Measurements from ENCODE around the gene NLRP13. TPM values are rescaled to one million over a fixed set of nuclear protein-coding genes. Genes with fewer than 3 reads are reported as not detected.
"Not testable (repeated sequence)": the region's sequence is repeated elsewhere in the genome, so short reads cannot be mapped to it uniquely, and the experiment has no call there.

Gene NLRP13
- total RNA-seq, 1 donor from 2014 or later = not detected

- peak; percentile 47 for DNase-seq (ENCODE audit: low read depth)
- no peak overlapping the region for H3K4me3 ChIP-seq (ENCODE audit: low read depth, low read length)
Observed at GRCh38 chr19:55958356-55958755, 26.2 kb upstream of the NLRP13 start.

GRCh38 chr19:55956431-55956830 is 24.3 kb upstream of the NLRP13 start:
- Histone ChIP-seq H3K27me3 (ENCODE audit: control insufficient read depth, insufficient read depth, low read length) (no peaks in the 10 kb centered on the region), H3K4me3 (ENCODE audit: low read depth, low read length) (no peak overlapping the region), H3K36me3 (ENCODE audit: control insufficient read depth, insufficient read depth, low read length) (no peaks in the 10 kb centered on the region)
- TF ChIP-seq CTCF (IDR thresholded peaks at IDR 0.05; ENCODE audit: insufficient read depth, low read length, poor library complexity, severe bottlenecking) = no peak
- no peak for DNase-seq (ENCODE audit: low read depth)

More at GRCh38 chr19:55958356-55958755, 26.2 kb upstream of the NLRP13 start:
- H3K27me3 ChIP-seq (ENCODE audit: control insufficient read depth, insufficient read depth, low read length) = no peaks in the 10 kb centered on the region
- no peaks in the 10 kb centered on the region for H3K36me3 ChIP-seq (ENCODE audit: control insufficient read depth, insufficient read depth, low read length)
- no peak for TF ChIP-seq CTCF (IDR thresholded peaks at IDR 0.05; ENCODE audit: insufficient read depth, low read length, poor library complexity, severe bottlenecking)

- H3K27me3 ChIP-seq (ENCODE audit: control insufficient read depth, insufficient read depth, low read length); DNase-seq (ENCODE audit: low read depth); H3K36me3 ChIP-seq (ENCODE audit: control insufficient read depth, insufficient read depth, low read length); H3K4me3 ChIP-seq (ENCODE audit: low read depth, low read length): not testable (repeated sequence)
Observed at GRCh38 chr19:55950566-55950965, 18.4 kb upstream of the NLRP13 start.

- DNase-seq (ENCODE audit: low read depth) = no peak
- TF ChIP-seq CTCF (IDR thresholded peaks at IDR 0.05; ENCODE audit: insufficient read depth, low read length, poor library complexity, severe bottlenecking) = no peak
- Histone ChIP-seq H3K27me3 (ENCODE audit: control insufficient read depth, insufficient read depth, low read length) (no peaks in the 10 kb centered on the region), H3K4me3 (ENCODE audit: low read depth, low read length) (no peak within 1 kb of the TSS), H3K36me3 (ENCODE audit: control insufficient read depth, insufficient read depth, low read length) (no peaks in the 10 kb centered on the region)
Observed at GRCh38 chr19:55947532-55947931, 15.4 kb upstream of the NLRP13 start, which contains the start of gene NLRP8. NLRP8 (plus strand) TSS chr19:55947832.

- no peak for TF ChIP-seq CTCF (IDR thresholded peaks at IDR 0.05; ENCODE audit: insufficient read depth, low read length, poor library complexity, severe bottlenecking)
- no peak for DNase-seq (ENCODE audit: low read depth)
- Histone ChIP-seq H3K4me3 (ENCODE audit: low read depth, low read length) (no peak overlapping the region), H3K36me3 (ENCODE audit: control insufficient read depth, insufficient read depth, low read length) (no peaks in the 10 kb centered on the region), H3K27me3 (ENCODE audit: control insufficient read depth, insufficient read depth, low read length) (no peaks in the 10 kb centered on the region)
Observed at GRCh38 chr19:55940306-55940705, 8.2 kb upstream of the NLRP13 start.

GRCh38 chr19:55939206-55939605 is 7.1 kb upstream of the NLRP13 start:
- no peak overlapping the region for H3K4me3 ChIP-seq (ENCODE audit: low read depth, low read length)
- DNase-seq (ENCODE audit: low read depth) = no peak

More at GRCh38 chr19:55939206-55939605, 7.1 kb upstream of the NLRP13 start:
- no peak for TF ChIP-seq CTCF (IDR thresholded peaks at IDR 0.05; ENCODE audit: insufficient read depth, low read length, poor library complexity, severe bottlenecking)
- Histone ChIP-seq H3K27me3 (ENCODE audit: control insufficient read depth, insufficient read depth, low read length) (no peaks in the 10 kb centered on the region), H3K36me3 (ENCODE audit: control insufficient read depth, insufficient read depth, low read length) (no peaks in the 10 kb centered on the region)

All from kidney epithelial cell (primary cell).